Dedifferentiated amniotic fluid mesenchymal stem cell (primary cell): ENCODE data around the gene ALPL.

Experiments used
- DNase-seq: peaks from one replicate; pipeline ENCODE4 v3.0.0-alpha.2; 2016; ENCODE audit errors: extremely low spot score

ALPL gene

GRCh38 chr1:21576031-21576797 lies 67.0 kb downstream of the ALPL start:
- DNase-seq: no peak

GRCh38 chr1:21576798-21577187 lies 67.6 kb downstream of the ALPL start:
- DNase-seq: no peak

- no peak for DNase-seq
These were observed 68.1 kb downstream of the ALPL start for GRCh38 chr1:21577324-21577723.

- DNase-seq: no peak
These were observed 68.7 kb downstream of the ALPL start for GRCh38 chr1:21577933-21578332.

GRCh38 chr1:21579791-21580190 lies 70.6 kb downstream of the ALPL start:
- no peak for DNase-seq

- no peak for DNase-seq
These were observed 74.9 kb downstream of the ALPL start for GRCh38 chr1:21584096-21584495.

GRCh38 chr1:21585037-21585436 lies 75.8 kb downstream of the ALPL start:
- no peak for DNase-seq

- DNase-seq: no peak
These were observed 77.0 kb downstream of the ALPL start for GRCh38 chr1:21586222-21586621.

- peak; percentile 73 for DNase-seq
These were observed 77.8 kb downstream of the ALPL start for GRCh38 chr1:21586846-21587601.

- no peak for DNase-seq
These were observed 78.4 kb downstream of the ALPL start for GRCh38 chr1:21587602-21587953.

- no peak for DNase-seq
These were observed 80.4 kb downstream of the ALPL start for GRCh38 chr1:21589618-21590017.

- no peak for DNase-seq
These were observed 81.1 kb downstream of the ALPL start for GRCh38 chr1:21590126-21590880.

GRCh38 chr1:21590934-21591333 lies 81.7 kb downstream of the ALPL start:
- no peak for DNase-seq

GRCh38 chr1:21592086-21592865 lies 83.1 kb downstream of the ALPL start:
- DNase-seq: no peak

GRCh38 chr1:21593231-21593630 lies 84.0 kb downstream of the ALPL start:
- DNase-seq: no peak

GRCh38 chr1:21594501-21594900 lies 85.3 kb downstream of the ALPL start:
- no peak for DNase-seq

GRCh38 chr1:21594935-21595897 lies 86.0 kb downstream of the ALPL start:
- peak; percentile 34 for DNase-seq

GRCh38 chr1:21596174-21596573 lies 87.0 kb downstream of the ALPL start:
- DNase-seq: no peak

GRCh38 chr1:21596628-21597027 lies 87.4 kb downstream of the ALPL start:
- DNase-seq: no peak

- DNase-seq: no peak
These were observed 88.5 kb downstream of the ALPL start for GRCh38 chr1:21597753-21598152.

- DNase-seq: no peak
These were observed 89.2 kb downstream of the ALPL start for GRCh38 chr1:21598417-21598816.
